Mesodermal cell (in vitro differentiated cells): Measurements from ENCODE around the gene NFATC3.
"Not testable (repeated sequence)": the region's sequence is repeated elsewhere in the genome, so short reads cannot be mapped to it uniquely, and the experiment has no call there.

Experiments
- H3K27ac ChIP-seq: 2 replicates; pipeline ENCODE4 v1.7.0; 2013; ENCODE audit warnings: mild to moderate bottlenecking, low read depth, low read length, moderate library complexity; ENCODE audit not compliant: severe bottlenecking
- H3K36me3 ChIP-seq: 2 replicates; pipeline ENCODE4 v1.7.1; 2013; ENCODE audit warnings: mild to moderate bottlenecking, low read length, moderate library complexity; ENCODE audit not compliant: control insufficient read depth, insufficient read depth
- H3K4me1 ChIP-seq: one replicate; pipeline ENCODE4 v1.7.1; 2013; ENCODE audit warnings: mild to moderate bottlenecking, low read length; ENCODE audit not compliant: insufficient read depth, control insufficient read depth, poor library complexity, severe bottlenecking
- H3K4me3 ChIP-seq: 2 replicates; pipeline ENCODE4 v1.7.0; 2013; ENCODE audit warnings: low read length, control low read depth, mild to moderate bottlenecking; ENCODE audit not compliant: insufficient read depth, poor library complexity, severe bottlenecking; ENCODE audit errors: extremely low read depth
- H3K9me3 ChIP-seq: 2 replicates; pipeline ENCODE4 v1.7.1; 2013; ENCODE audit warnings: mild to moderate bottlenecking, low read length, moderate library complexity; ENCODE audit not compliant: control insufficient read depth
- WGBS, 2 experiments: methylation state at CpG; one replicate each; pipeline ENCODE4 v1.1.5; 2013; ENCODE audit warnings: missing lambda C conversion rate in 2 of 2; ENCODE audit not compliant: insufficient coverage in 2 of 2; 5-methylcytosine and 5-hydroxymethylcytosine counted together

NFATC3 gene

GRCh38 chr16:68149596-68149995, 64.4 kb downstream of the NFATC3 start:
- H3K27ac ChIP-seq = no peak overlapping the region
- no peak overlapping the region for H3K4me3 ChIP-seq
- peaks cover 12% of the 10 kb centered on the region for H3K36me3 ChIP-seq
- H3K9me3 ChIP-seq = no peaks in the 10 kb centered on the region
- H3K4me1 ChIP-seq = no peaks in the 10 kb centered on the region

GRCh38 chr16:68155425-68155824, 70.3 kb downstream of the NFATC3 start:
- 90 to 92% methylated on average over 2 to 3 of the region's 3 CpGs for WGBS, 2 experiments
- H3K4me1 ChIP-seq = no peaks in the 10 kb centered on the region
- no peaks in the 10 kb centered on the region for H3K9me3 ChIP-seq
- H3K27ac ChIP-seq = no peak overlapping the region
- no peak overlapping the region for H3K4me3 ChIP-seq
- peaks cover 25% of the 10 kb centered on the region for H3K36me3 ChIP-seq

GRCh38 chr16:68162413-68162812, 77.2 kb downstream of the NFATC3 start:
- Histone ChIP-seq H3K27ac (no peak overlapping the region), H3K4me3 (no peak overlapping the region), H3K9me3 (no peaks in the 10 kb centered on the region), H3K4me1 (no peaks in the 10 kb centered on the region), H3K36me3 (peaks cover 50% of the 10 kb centered on the region)
- WGBS, 2 experiments = no CpG with 5 or more reads among the region's 2 CpGs

GRCh38 chr16:68163275-68163674, 78.1 kb downstream of the NFATC3 start:
- not testable (repeated sequence) for H3K4me1 ChIP-seq, H3K9me3 ChIP-seq, H3K4me3 ChIP-seq, H3K27ac ChIP-seq
- peaks cover 56% of the 10 kb centered on the region for H3K36me3 ChIP-seq
- 90 to 96% methylated on average over 11 of the region's 31 CpGs for WGBS, 2 experiments

GRCh38 chr16:68166264-68166663, 81.1 kb downstream of the NFATC3 start:
- Histone ChIP-seq H3K9me3 (no peaks in the 10 kb centered on the region), H3K4me3 (no peak overlapping the region), H3K36me3 (peaks cover 51% of the 10 kb centered on the region), H3K27ac (no peak overlapping the region), H3K4me1 (no peaks in the 10 kb centered on the region)
- 100% methylated on average over 1 of the region's 3 CpGs; no CpG with 5 or more reads in 1 of the 2 experiments for WGBS, 2 experiments

GRCh38 chr16:68179196-68179795, 94.1 kb downstream of the NFATC3 start:
- WGBS, 2 experiments = 95 to 100% methylated on average over 1 of the region's 2 CpGs
- H3K27ac ChIP-seq = no peak overlapping the region
- no peak overlapping the region for H3K4me3 ChIP-seq
- H3K4me1 ChIP-seq = no peaks in the 10 kb centered on the region
- no peaks in the 10 kb centered on the region for H3K9me3 ChIP-seq
- H3K36me3 ChIP-seq = peaks cover 48% of the 10 kb centered on the region

- no peak overlapping the region for H3K4me3 ChIP-seq
- no peaks in the 10 kb centered on the region for H3K9me3 ChIP-seq
- peaks cover 44% of the 10 kb centered on the region for H3K36me3 ChIP-seq
- no peak overlapping the region for H3K27ac ChIP-seq
- no peaks in the 10 kb centered on the region for H3K4me1 ChIP-seq
- 86 to 100% methylated on average over 1 of the region's 4 CpGs for WGBS, 2 experiments
These were observed 94.7 kb downstream of the NFATC3 start for GRCh38 chr16:68179855-68180254.

GRCh38 chr16:68183046-68183445, 97.9 kb downstream of the NFATC3 start:
- peaks cover 69% of the 10 kb centered on the region for H3K36me3 ChIP-seq
- H3K4me1 ChIP-seq = no peaks in the 10 kb centered on the region
- WGBS, 2 experiments = no CpG with 5 or more reads among the region's 3 CpGs
- no peak overlapping the region for H3K4me3 ChIP-seq
- no peak overlapping the region for H3K27ac ChIP-seq
- H3K9me3 ChIP-seq = peaks cover 4% of the 10 kb centered on the region

- Histone ChIP-seq H3K36me3 (peaks cover 74% of the 10 kb centered on the region), H3K9me3 (peaks cover 4% of the 10 kb centered on the region), H3K4me1 (no peaks in the 10 kb centered on the region), H3K27ac (no peak overlapping the region), H3K4me3 (no peak overlapping the region)
- 98 to 100% methylated on average over 5 to 6 of the region's 7 CpGs for WGBS, 2 experiments
These were observed 101.7 kb downstream of the NFATC3 start for GRCh38 chr16:68186877-68187276.

GRCh38 chr16:68187505-68187904, 102.3 kb downstream of the NFATC3 start:
- WGBS, 2 experiments = 100% methylated on average over 2 of the region's 2 CpGs
- Histone ChIP-seq H3K4me1 (no peaks in the 10 kb centered on the region), H3K4me3 (no peak overlapping the region), H3K27ac (no peak overlapping the region), H3K9me3 (peaks cover 4% of the 10 kb centered on the region), H3K36me3 (peaks cover 74% of the 10 kb centered on the region)

- H3K4me1 ChIP-seq = no peaks in the 10 kb centered on the region
- H3K9me3 ChIP-seq = peaks cover 4% of the 10 kb centered on the region
- peaks cover 77% of the 10 kb centered on the region for H3K36me3 ChIP-seq
- WGBS, 2 experiments = 98% methylated on average over 9 to 10 of the region's 10 CpGs
- H3K4me3 ChIP-seq = no peak overlapping the region
- H3K27ac ChIP-seq = no peak overlapping the region
These were observed 103.0 kb downstream of the NFATC3 start for GRCh38 chr16:68188170-68188569.
